ENCODE measurements around the gene KRT16. TPM values are rescaled to one million over a fixed set of nuclear protein-coding genes. Genes with fewer than 3 reads are reported as not detected.
"Not testable (repeated sequence)": the region's sequence is repeated elsewhere in the genome, so short reads cannot be mapped to it uniquely, and the experiment has no call there.

Gene KRT16
- total RNA-seq, 2 donors from 2014 or later = not detected

DNA sequence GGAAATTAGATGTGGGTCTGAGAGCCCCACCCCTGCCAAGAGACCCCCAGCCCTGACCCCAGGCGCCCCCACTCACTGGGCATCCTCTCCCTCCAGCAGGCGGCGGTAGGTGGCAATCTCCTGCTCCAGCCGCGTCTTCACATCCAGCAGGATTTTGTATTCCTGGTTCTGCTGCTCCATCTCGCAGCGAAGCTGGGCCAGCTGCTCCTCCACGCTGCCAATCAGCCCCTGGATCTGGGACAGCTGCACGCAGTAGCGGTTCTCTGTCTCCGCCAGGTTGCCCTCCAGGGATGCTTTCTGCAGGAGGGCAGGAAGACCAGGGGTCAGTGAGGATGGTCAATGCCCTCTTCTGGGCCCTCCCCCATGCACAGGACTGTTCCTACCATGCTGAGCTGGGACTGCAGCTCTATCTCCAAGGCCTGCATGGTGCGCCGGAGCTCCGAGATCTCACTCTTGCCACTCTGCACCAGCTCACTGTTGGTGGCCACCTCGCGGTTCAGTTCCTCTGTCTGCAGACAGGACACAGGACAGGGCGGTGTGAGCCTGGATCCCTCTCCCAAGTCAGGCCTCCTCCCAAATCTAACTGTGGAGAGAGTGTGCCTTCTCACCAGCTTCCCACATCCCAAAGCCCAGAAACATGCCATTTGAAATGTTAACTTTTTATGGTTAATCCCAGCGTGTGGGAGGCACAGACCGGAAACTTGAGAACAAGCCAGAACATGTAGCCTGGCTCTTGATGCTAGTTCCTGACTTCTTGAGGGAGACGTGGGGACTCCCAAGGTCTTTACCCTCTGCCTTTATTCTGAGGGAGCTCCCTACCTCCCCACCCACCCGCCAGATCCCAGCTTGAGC is 8.2 kb upstream of the KRT16 start:
- intact Hi-C loops (cut with DNase I) = no loop called here
- peak; percentile 68 for DNase-seq (ENCODE audit: low spot score)

DNA sequence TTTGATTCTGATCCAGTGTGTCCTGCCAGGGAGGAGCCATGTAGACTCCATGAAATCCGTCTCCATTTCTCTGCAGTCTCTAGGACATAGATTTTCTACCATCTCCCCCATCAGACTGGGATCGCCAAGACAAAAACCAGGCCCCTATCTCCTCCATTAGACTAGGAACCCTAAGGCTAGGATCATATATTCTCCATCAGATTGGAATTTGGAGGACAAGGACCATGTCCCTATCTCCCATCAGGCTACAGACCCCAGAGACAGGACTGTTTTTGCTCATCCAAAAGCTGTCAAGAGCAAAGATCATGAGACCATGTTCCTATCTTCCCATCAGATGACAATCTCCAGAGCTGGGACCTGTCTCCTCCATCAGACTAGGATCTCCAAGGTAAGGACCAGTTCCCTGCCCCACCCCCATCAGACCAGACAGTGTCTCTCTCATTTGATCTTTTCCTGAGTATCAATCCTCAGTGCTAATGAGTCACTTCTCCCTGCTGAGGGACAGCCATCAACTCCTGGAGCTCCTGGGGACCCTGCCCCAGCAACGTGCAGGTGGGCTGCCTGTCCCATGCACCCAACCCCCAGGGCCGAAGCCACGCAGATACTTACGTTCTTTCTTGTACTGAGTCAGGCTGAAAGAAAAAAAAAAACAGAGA is 7.5 kb upstream of the KRT16 start:
- DNase-seq (ENCODE audit: low spot score); intact Hi-C loops (cut with DNase I): not testable (repeated sequence)

GRCh38 chr17:41619036-41619926 is 6.7 kb upstream of the KRT16 start:
- intact Hi-C loops (cut with DNase I) = no loop called here
- peak; percentile 59 for DNase-seq (ENCODE audit: low spot score)

- DNase-seq (ENCODE audit: low spot score) = peak; percentile 63
Observed at GRCh38 chr17:41618341-41619035, 5.9 kb upstream of the KRT16 start.

GRCh38 chr17:41617698-41618097 is 5.1 kb upstream of the KRT16 start:
- peak; percentile 68 for DNase-seq (ENCODE audit: low spot score)
- intact Hi-C loops (cut with DNase I) = no loop called here

More at GRCh38 chr17:41618341-41619035, 5.9 kb upstream of the KRT16 start:
- intact Hi-C loops (cut with DNase I) = no loop called here

- DNase-seq (ENCODE audit: low spot score) = no peak
- intact Hi-C loops (cut with DNase I) = no loop called here
Observed at GRCh38 chr17:41617136-41617535, 4.6 kb upstream of the KRT16 start.

DNA sequence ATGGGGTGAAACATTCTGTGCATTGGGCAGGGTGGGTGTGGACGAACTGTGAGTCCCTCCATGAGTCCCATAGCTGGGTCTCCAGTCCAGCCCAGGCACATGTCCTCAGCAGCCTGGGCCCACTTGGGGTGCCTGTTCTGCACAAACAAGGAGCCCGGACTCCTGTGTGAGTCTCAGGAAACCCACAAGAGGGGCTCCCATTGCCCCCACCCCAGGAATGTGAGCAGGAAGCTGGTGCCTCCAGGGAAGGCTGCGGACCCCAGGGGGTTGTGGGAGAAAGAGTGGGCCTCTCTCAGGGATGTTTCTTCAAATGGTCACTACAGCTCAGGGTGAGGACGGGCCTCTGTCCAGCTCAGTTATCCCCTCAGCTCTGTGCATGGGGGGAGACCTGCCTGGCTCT is 3.9 kb upstream of the KRT16 start:
- peak; percentile 61 for DNase-seq (ENCODE audit: low spot score)
- intact Hi-C loops (cut with DNase I) = not testable (repeated sequence)

DNA sequence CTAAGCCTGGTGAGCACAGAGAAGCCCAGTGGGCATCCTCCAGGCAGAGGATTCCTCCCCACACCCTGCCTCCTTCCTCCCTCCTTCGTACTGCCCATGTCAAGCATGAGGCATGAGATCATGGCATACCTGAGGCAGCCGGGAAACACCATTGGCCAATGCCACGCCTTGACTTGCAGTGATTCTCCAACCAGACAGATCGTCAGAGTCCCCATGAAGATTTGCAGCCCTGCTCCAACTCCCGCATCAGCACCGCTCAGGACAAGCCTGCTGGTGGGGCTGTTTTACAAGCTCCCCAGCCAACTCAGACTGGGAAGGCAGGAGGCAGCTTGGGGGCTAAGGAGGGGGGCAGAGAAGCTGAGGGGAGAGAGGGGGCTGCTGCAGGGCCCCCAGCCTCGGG is 2.9 kb upstream of the KRT16 start:
- no peak for DNase-seq (ENCODE audit: low spot score)
- intact Hi-C loops (cut with DNase I) = no loop called here

- DNase-seq (ENCODE audit: low spot score); intact Hi-C loops (cut with DNase I): not testable (repeated sequence)
Observed at GRCh38 chr17:41614767-41615166, 2.2 kb upstream of the KRT16 start.

- intact Hi-C loops (cut with DNase I) = no loop called here
- peak; percentile 76 for DNase-seq (ENCODE audit: low spot score)
Observed at GRCh38 chr17:41614098-41614497, 1.5 kb upstream of the KRT16 start.

- peak; percentile 65 for DNase-seq (ENCODE audit: low spot score)
- intact Hi-C loops (cut with DNase I) = no loop called here
Observed at GRCh38 chr17:41613277-41614082, 913 bp upstream of the KRT16 start.

DNA sequence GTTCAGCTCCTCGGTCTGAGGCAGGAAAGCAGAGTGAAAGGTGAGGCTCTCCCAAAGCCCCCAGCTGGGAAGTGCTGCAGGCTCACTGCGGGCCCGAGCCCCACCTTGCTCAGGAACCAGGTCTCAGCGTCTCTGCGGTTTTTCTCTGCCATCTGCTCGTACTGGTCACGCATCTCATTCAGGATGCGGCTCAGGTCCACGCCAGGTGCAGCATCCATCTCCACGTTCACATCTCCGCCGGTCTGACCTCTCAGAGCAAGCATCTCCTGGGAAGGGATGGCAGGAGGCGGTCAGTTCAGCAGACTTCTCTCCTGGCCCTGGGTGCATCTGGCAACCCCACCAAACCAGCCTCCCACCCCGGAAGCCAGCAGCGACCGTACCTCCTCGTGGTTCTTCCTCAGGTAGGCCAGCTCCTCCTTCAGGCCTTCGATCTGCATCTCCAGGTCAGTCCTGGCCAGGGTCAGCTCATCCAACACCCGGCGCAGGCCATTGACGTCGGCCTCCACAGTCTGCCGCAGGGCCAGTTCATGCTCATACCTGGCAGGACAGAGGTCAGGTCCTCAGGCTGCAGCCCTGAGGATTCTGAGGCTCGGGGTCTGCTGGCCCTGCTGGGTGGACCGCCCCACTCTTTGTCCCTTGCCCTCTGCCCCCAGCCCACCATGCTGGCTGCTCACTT is 1.5 kb downstream of the KRT16 start:
- DNase-seq (ENCODE audit: low spot score) = peak; percentile 62
- intact Hi-C loops (cut with DNase I) = no loop called here

DNA sequence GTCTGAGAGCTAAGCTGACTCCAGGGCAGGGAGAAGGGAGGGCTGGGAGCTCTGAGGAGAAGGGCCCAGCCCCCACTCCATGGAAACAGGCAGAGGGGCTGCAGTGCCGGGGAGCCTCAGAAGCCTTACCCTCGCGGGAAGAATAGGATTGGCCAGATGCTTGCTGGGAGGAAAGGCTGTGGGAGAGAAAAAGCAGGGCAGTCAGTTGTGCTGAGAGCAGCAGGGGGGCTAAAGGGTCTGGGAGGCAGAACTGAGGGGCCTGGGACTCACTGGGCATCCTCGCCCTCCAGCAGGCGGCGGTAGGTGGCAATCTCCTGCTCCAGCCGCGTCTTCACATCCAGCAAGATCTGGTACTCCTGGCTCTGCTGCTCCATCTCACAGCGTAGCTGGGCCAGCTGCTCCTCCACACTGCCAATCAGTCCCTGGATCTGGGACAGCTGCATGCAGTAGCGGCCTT is 2.5 kb downstream of the KRT16 start:
- DNase-seq (ENCODE audit: low spot score) = peak; percentile 47
- intact Hi-C loops (cut with DNase I) = not testable (repeated sequence)

DNA sequence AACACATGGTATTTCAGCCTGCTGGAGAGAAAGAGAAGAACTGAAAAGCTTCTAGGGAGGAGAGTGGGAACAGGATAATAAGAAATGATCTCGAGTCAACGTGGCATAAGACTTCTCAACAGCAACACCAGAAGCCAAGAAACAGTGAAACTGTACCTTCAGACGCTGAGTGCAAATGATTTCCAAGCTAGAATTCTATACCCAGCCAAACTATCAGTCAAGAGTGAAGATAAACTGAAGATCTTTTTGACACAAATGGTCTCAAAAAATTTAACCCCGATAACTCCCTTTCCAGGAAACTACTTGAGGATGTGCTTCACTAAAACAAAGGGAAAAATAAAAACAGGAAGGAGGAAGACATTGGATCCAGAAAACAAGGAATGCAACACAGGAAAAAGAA is 5.6 kb downstream of the KRT16 start:
- intact Hi-C loops (cut with DNase I); DNase-seq (ENCODE audit: low spot score): not testable (repeated sequence)

GRCh38 chr17:41602524-41602923 is 10.0 kb downstream of the KRT16 start:
- no peak for DNase-seq (ENCODE audit: low spot score)
- intact Hi-C loops (cut with DNase I) = no loop called here

GRCh38 chr17:41600318-41600717 is 12.2 kb downstream of the KRT16 start:
- DNase-seq (ENCODE audit: low spot score) = peak; percentile 2
- intact Hi-C loops (cut with DNase I) = no loop called here

DNA sequence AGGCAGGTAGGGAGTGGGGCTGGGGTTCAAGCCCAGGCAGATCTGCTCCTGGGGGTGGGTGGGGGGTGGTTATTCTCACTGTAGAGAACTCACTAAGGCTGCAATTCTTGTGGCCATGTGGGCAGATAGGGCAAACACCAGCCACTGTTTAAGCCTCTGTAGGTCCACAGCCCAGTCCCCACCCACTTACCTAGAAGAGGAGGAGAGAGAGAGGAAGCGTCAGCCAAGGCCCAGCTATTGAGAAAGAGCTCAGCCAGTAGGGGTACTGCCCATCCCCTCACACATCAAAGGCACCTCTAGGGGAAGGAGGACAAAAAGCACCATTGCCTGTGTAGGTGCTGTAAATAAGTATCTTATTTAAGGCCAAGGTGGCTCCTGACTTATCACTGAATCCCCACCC is 12.9 kb downstream of the KRT16 start:
- no peak for DNase-seq (ENCODE audit: low spot score)
- intact Hi-C loops (cut with DNase I) = no loop called here

DNA sequence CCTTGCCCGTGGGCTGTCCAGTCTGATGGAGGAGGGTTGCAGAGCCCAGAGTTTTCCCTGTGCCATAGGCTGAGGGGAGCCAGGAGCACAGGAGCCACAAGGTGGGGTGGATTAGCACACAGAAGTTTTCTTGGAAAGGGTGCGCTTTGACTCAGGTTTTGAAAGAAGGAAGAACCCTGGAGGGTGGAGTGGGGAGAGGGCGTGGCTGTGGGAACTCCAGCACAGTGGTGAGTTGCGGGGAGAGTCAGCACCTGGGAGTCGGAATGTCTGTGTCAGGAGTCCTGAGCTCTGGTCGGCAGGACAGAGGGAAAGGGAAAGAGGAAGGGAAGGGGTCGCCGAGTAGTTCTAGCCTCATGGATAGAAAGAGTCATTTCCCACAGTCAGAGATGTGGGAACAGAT is 17.0 kb downstream of the KRT16 start:
- DNase-seq (ENCODE audit: low spot score) = peak; percentile 18

More for the DNA sequence above, 17.0 kb downstream of the KRT16 start:
- intact Hi-C loops (cut with DNase I) = no loop called here
